ENCODE results near the gene ELOVL5. TPM values are rescaled to one million over a fixed set of nuclear protein-coding genes. Genes with fewer than 3 reads are reported as not detected.
"Not testable (repeated sequence)": the region's sequence is repeated elsewhere in the genome, so short reads cannot be mapped to it uniquely, and the experiment has no call there.

ELOVL5 gene
- total and polyA plus RNA-seq, 2 donors, result 54.3 to 72.6 TPM

- no peak for DNase-seq (ENCODE audit: extremely low spot score)
- Histone ChIP-seq H3K4me3 (ENCODE audit: low read depth, low read length) (no peak overlapping the region), H3K36me3 (ENCODE audit: insufficient read depth) (no peaks in the 10 kb centered on the region), H3K4me1 (ENCODE audit: insufficient read depth) (no peaks in the 10 kb centered on the region), H3K27ac (ENCODE audit: low read depth) (no peak overlapping the region)
- 57% methylated on average over 4 of the region's 4 CpGs for WGBS
Observed at GRCh38 chr6:53313784-53314400, 34.9 kb downstream of the ELOVL5 start.

- H3K36me3 ChIP-seq (ENCODE audit: insufficient read depth), result no peaks in the 10 kb centered on the region
- no peak for DNase-seq (ENCODE audit: extremely low spot score)
- H3K4me1 ChIP-seq (ENCODE audit: insufficient read depth), result no peaks in the 10 kb centered on the region
- no peak overlapping the region for H3K27ac ChIP-seq (ENCODE audit: low read depth)
- 84% methylated on average over 2 of the region's 2 CpGs for WGBS
- H3K4me3 ChIP-seq (ENCODE audit: low read depth, low read length), result no peak overlapping the region
Observed at GRCh38 chr6:53312355-53312754, 36.4 kb downstream of the ELOVL5 start.

GRCh38 chr6:53311586-53311935, 37.2 kb downstream of the ELOVL5 start:
- 83% methylated on average over 3 of the region's 3 CpGs for WGBS
- Histone ChIP-seq H3K4me3 (ENCODE audit: low read depth, low read length) (no peak overlapping the region), H3K4me1 (ENCODE audit: insufficient read depth) (no peaks in the 10 kb centered on the region), H3K36me3 (ENCODE audit: insufficient read depth) (no peaks in the 10 kb centered on the region), H3K27ac (ENCODE audit: low read depth) (no peak overlapping the region)
- DNase-seq (ENCODE audit: extremely low spot score), result no peak

GRCh38 chr6:53310771-53311585, 37.8 kb downstream of the ELOVL5 start:
- WGBS, result 84% methylated on average over 6 of the region's 6 CpGs
- DNase-seq (ENCODE audit: extremely low spot score), result no peak
- Histone ChIP-seq H3K36me3 (ENCODE audit: insufficient read depth) (no peaks in the 10 kb centered on the region), H3K27ac (ENCODE audit: low read depth) (no peak overlapping the region), H3K4me1 (ENCODE audit: insufficient read depth) (no peaks in the 10 kb centered on the region), H3K4me3 (ENCODE audit: low read depth, low read length) (no peak overlapping the region)

GRCh38 chr6:53309901-53310300, 38.8 kb downstream of the ELOVL5 start:
- no peak overlapping the region for H3K4me3 ChIP-seq (ENCODE audit: low read depth, low read length)
- H3K4me1 ChIP-seq (ENCODE audit: insufficient read depth), result no peaks in the 10 kb centered on the region
- DNase-seq (ENCODE audit: extremely low spot score), result no peak
- no peaks in the 10 kb centered on the region for H3K36me3 ChIP-seq (ENCODE audit: insufficient read depth)
- H3K27ac ChIP-seq (ENCODE audit: low read depth), result no peak overlapping the region
- WGBS, result 84% methylated on average over 4 of the region's 4 CpGs

GRCh38 chr6:53309059-53309900, 39.5 kb downstream of the ELOVL5 start:
- Histone ChIP-seq H3K27ac (ENCODE audit: low read depth) (no peak overlapping the region), H3K4me1 (ENCODE audit: insufficient read depth) (no peaks in the 10 kb centered on the region), H3K36me3 (ENCODE audit: insufficient read depth) (no peaks in the 10 kb centered on the region), H3K4me3 (ENCODE audit: low read depth, low read length) (no peak overlapping the region)
- DNase-seq (ENCODE audit: extremely low spot score), result no peak
- WGBS, result 54% methylated on average over 7 of the region's 7 CpGs

- Histone ChIP-seq H3K4me3 (ENCODE audit: low read depth, low read length) (no peak overlapping the region), H3K4me1 (ENCODE audit: insufficient read depth) (no peaks in the 10 kb centered on the region), H3K27ac (ENCODE audit: low read depth) (no peak overlapping the region), H3K36me3 (ENCODE audit: insufficient read depth) (no peaks in the 10 kb centered on the region)
- DNase-seq (ENCODE audit: extremely low spot score), result no peak
- 93% methylated on average over 1 of the region's 1 CpG for WGBS
Observed at GRCh38 chr6:53306819-53307347, 41.9 kb downstream of the ELOVL5 start.

- 88% methylated on average over 1 of the region's 1 CpG for WGBS
- H3K4me1 ChIP-seq (ENCODE audit: insufficient read depth); H3K36me3 ChIP-seq (ENCODE audit: insufficient read depth); H3K4me3 ChIP-seq (ENCODE audit: low read depth, low read length); H3K27ac ChIP-seq (ENCODE audit: low read depth); DNase-seq (ENCODE audit: extremely low spot score): not testable (repeated sequence)
Observed at GRCh38 chr6:53306217-53306616, 42.5 kb downstream of the ELOVL5 start.

GRCh38 chr6:53305506-53306005, 43.2 kb downstream of the ELOVL5 start:
- WGBS, result 96% methylated on average over 33 of the region's 37 CpGs
- DNase-seq (ENCODE audit: extremely low spot score); H3K4me1 ChIP-seq (ENCODE audit: insufficient read depth); H3K4me3 ChIP-seq (ENCODE audit: low read depth, low read length); H3K36me3 ChIP-seq (ENCODE audit: insufficient read depth); H3K27ac ChIP-seq (ENCODE audit: low read depth): not testable (repeated sequence)

GRCh38 chr6:53304953-53305352, 43.8 kb downstream of the ELOVL5 start:
- not testable (repeated sequence) for H3K27ac ChIP-seq (ENCODE audit: low read depth); H3K36me3 ChIP-seq (ENCODE audit: insufficient read depth); H3K4me3 ChIP-seq (ENCODE audit: low read depth, low read length); H3K4me1 ChIP-seq (ENCODE audit: insufficient read depth); DNase-seq (ENCODE audit: extremely low spot score)
- 93% methylated on average over 23 of the region's 32 CpGs for WGBS

- Histone ChIP-seq H3K27ac (ENCODE audit: low read depth) (no peak overlapping the region), H3K4me3 (ENCODE audit: low read depth, low read length) (no peak overlapping the region), H3K36me3 (ENCODE audit: insufficient read depth) (no peaks in the 10 kb centered on the region), H3K4me1 (ENCODE audit: insufficient read depth) (no peaks in the 10 kb centered on the region)
- no peak for DNase-seq (ENCODE audit: extremely low spot score)
- 18% methylated on average over 6 of the region's 6 CpGs for WGBS
Observed at GRCh38 chr6:53302678-53303360, 45.9 kb downstream of the ELOVL5 start.

- no peak for DNase-seq (ENCODE audit: extremely low spot score)
- peaks cover under 1% of the 10 kb centered on the region for H3K4me1 ChIP-seq (ENCODE audit: insufficient read depth)
- H3K4me3 ChIP-seq (ENCODE audit: low read depth, low read length), result no peak overlapping the region
- H3K27ac ChIP-seq (ENCODE audit: low read depth), result no peak overlapping the region
- 86% methylated on average over 7 of the region's 7 CpGs for WGBS
- no peaks in the 10 kb centered on the region for H3K36me3 ChIP-seq (ENCODE audit: insufficient read depth)
Observed at GRCh38 chr6:53301801-53302537, 46.8 kb downstream of the ELOVL5 start.
